Neural cell (in vitro differentiated cells): ENCODE data around the gene BEND5.

Source experiments
- CTCF ChIP-seq: fragments of 450-650 bp; IDR thresholded peaks from 2 replicates; pipeline ENCODE4 v1.5.1; 2014; ENCODE audit warnings: antibody characterized with exemption, mild to moderate bottlenecking, moderate library complexity; ENCODE audit not compliant: poor library complexity, severe bottlenecking
- EP300 ChIP-seq: fragments of 450-650 bp; conservative IDR thresholded peaks from 2 replicates; pipeline ENCODE4 v1.6.1; 2014; ENCODE audit warnings: antibody characterized with exemption, mild to moderate bottlenecking, moderate library complexity; ENCODE audit not compliant: poor library complexity, severe bottlenecking
- EZH2 ChIP-seq: fragments of 200-600, 300-800 bp; shearing (Covaris generic), sonication (generic); IDR thresholded peaks from 2 replicates; pipeline ENCODE4 v1.6.1; 2014; ENCODE audit warnings: antibody characterized with exemption, low read length, borderline replicate concordance, mild to moderate bottlenecking; ENCODE audit not compliant: insufficient read depth, poor library complexity, severe bottlenecking
- REST ChIP-seq: IDR thresholded peaks from 2 replicates; pipeline ENCODE4 v1.6.1; 2012; ENCODE audit warnings: borderline replicate concordance

GRCh38 chr1:48741380-48741779 lies 35.3 kb downstream of the BEND5 start:
- TF ChIP-seq EP300 (no peak), CTCF (no peak), EZH2 (no peak), REST (no peak)
